Neural progenitor cell (in vitro differentiated cells): ENCODE data around the gene TTYH3.

Experiments used
- EZH2 ChIP-seq: fragments of 200-600 bp; sonication (generic); IDR thresholded peaks from 2 replicates; pipeline ENCODE4 v1.6.1; 2017; ENCODE audit warnings: antibody characterized with exemption, mild to moderate bottlenecking, moderate library complexity
- EZH2phosphoT487 ChIP-seq: fragments of 200-600 bp; sonication (generic); IDR thresholded peaks from 2 replicates; pipeline ENCODE4 v1.6.1; 2017; ENCODE audit warnings: antibody characterized with exemption
- TF ChIP-seq, protein P1 (sequence below): fragments of 200-600 bp; sonication (generic); IDR thresholded peaks from 2 replicates; pipeline ENCODE4 v1.5.1; 2017; ENCODE audit warnings: antibody characterized with exemption, mild to moderate bottlenecking

DNA sequence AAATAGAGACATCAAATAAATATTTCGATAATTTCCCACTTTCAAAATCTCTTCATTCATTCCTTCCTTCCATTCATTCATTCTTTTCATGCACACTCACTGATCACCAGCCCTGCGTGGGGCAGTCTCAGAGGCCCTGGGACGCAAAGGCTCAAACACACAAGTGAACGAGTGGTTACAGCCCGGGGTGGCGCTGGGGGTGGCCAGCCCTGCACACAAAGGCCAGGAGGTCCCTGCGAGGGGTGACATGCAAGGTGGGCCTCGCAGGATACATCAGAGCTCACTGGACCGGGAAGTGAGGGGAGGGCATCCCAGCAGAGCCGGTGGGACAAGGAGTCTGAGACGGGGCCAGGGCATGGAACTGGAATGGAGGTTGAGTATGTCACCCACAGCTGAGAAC is 29.9 kb upstream of the TTYH3 start:
- TF ChIP-seq EZH2 (no peak), EZH2phosphoT487 (no peak)
- TF ChIP-seq, protein P1, sequence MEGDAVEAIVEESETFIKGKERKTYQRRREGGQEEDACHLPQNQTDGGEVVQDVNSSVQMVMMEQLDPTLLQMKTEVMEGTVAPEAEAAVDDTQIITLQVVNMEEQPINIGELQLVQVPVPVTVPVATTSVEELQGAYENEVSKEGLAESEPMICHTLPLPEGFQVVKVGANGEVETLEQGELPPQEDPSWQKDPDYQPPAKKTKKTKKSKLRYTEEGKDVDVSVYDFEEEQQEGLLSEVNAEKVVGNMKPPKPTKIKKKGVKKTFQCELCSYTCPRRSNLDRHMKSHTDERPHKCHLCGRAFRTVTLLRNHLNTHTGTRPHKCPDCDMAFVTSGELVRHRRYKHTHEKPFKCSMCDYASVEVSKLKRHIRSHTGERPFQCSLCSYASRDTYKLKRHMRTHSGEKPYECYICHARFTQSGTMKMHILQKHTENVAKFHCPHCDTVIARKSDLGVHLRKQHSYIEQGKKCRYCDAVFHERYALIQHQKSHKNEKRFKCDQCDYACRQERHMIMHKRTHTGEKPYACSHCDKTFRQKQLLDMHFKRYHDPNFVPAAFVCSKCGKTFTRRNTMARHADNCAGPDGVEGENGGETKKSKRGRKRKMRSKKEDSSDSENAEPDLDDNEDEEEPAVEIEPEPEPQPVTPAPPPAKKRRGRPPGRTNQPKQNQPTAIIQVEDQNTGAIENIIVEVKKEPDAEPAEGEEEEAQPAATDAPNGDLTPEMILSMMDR = no peak
